Measurements from ENCODE around the gene BRD9.

BRD9 gene

DNA sequence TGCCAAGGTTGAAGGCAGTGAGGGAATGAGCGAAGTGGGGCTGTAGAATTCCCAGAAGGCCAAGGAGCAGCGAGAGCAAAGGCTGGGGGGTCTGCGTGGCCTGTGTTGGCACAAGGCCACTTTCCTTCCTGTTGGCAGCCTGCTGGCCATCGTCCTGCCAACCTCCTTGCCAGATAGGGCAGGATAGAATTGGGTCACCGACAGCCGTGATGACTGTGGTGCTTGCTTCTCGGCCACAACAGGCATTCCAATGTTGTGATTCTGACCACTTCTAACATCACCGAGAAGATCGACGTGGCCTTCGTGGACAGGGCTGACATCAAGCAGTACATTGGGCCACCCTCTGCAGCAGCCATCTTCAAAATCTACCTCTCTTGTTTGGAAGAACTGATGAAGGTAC is 19.0 kb upstream of the BRD9 start:
- Mint-ChIP-seq H3K9me3 (no peaks in the 10 kb centered on the region), H3K27ac (no peak overlapping the region), H3K36me3 (ENCODE audit: low read depth) (peaks cover 20% of the 10 kb centered on the region), H3K4me1 (no peaks in the 10 kb centered on the region), H3K4me3 (no peak overlapping the region), H3K27me3 (ENCODE audit: low read depth) (peaks cover 4% of the 10 kb centered on the region)
- TF ChIP-seq, protein P1, sequence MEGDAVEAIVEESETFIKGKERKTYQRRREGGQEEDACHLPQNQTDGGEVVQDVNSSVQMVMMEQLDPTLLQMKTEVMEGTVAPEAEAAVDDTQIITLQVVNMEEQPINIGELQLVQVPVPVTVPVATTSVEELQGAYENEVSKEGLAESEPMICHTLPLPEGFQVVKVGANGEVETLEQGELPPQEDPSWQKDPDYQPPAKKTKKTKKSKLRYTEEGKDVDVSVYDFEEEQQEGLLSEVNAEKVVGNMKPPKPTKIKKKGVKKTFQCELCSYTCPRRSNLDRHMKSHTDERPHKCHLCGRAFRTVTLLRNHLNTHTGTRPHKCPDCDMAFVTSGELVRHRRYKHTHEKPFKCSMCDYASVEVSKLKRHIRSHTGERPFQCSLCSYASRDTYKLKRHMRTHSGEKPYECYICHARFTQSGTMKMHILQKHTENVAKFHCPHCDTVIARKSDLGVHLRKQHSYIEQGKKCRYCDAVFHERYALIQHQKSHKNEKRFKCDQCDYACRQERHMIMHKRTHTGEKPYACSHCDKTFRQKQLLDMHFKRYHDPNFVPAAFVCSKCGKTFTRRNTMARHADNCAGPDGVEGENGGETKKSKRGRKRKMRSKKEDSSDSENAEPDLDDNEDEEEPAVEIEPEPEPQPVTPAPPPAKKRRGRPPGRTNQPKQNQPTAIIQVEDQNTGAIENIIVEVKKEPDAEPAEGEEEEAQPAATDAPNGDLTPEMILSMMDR (IDR thresholded peaks at IDR 0.05; ENCODE audit: unreplicated experiment in 3 of 3): no peak

DNA sequence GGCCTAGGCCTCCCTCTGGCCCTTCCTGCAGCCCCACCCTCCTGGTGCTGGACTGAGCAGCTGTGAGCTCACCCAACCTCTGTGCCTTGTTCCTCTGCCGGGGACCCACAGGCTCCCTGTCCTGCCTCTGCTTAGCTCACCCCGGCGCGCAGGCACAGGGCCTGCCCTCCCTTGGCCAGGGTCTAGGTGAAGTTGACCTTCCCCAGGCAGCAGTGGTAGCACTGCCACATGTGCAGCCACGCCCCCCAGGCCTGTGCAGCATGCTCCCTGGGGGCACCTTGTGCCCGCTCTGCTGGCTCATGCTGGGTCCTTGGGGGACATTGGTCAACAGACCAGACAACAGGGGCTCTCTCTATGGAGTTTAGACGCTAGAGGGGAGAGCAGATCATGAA is 18.2 kb upstream of the BRD9 start:
- no peak overlapping the region for H3K27ac Mint-ChIP-seq
- no peaks in the 10 kb centered on the region for H3K9me3 Mint-ChIP-seq
- H3K4me3 Mint-ChIP-seq: no peak overlapping the region
- TF ChIP-seq, protein P1 (IDR thresholded peaks at IDR 0.05; ENCODE audit: unreplicated experiment in 3 of 3): no peak
- peaks cover 4% of the 10 kb centered on the region for H3K27me3 Mint-ChIP-seq (ENCODE audit: low read depth)
- H3K4me1 Mint-ChIP-seq: no peaks in the 10 kb centered on the region
- H3K36me3 Mint-ChIP-seq (ENCODE audit: low read depth): peaks cover 23% of the 10 kb centered on the region

GRCh38 chr5:909994-910768 is 17.6 kb upstream of the BRD9 start:
- Mint-ChIP-seq H3K36me3 (ENCODE audit: low read depth) (peaks cover 23% of the 10 kb centered on the region), H3K27me3 (ENCODE audit: low read depth) (peaks cover 4% of the 10 kb centered on the region), H3K27ac (no peak overlapping the region), H3K4me1 (no peaks in the 10 kb centered on the region), H3K9me3 (no peaks in the 10 kb centered on the region), H3K4me3 (no peak overlapping the region)
- TF ChIP-seq, protein P1 (IDR thresholded peaks at IDR 0.05; ENCODE audit: unreplicated experiment in 3 of 3): no peak

- Mint-ChIP-seq H3K4me3 (no peak overlapping the region), H3K4me1 (no peaks in the 10 kb centered on the region), H3K27ac (no peak overlapping the region), H3K9me3 (no peaks in the 10 kb centered on the region), H3K27me3 (ENCODE audit: low read depth) (peaks cover 4% of the 10 kb centered on the region), H3K36me3 (ENCODE audit: low read depth) (peaks cover 21% of the 10 kb centered on the region)
- TF ChIP-seq, protein P1 (IDR thresholded peaks at IDR 0.05; ENCODE audit: unreplicated experiment in 3 of 3): no peak
Measured at GRCh38 chr5:909086-909485, 16.5 kb upstream of the BRD9 start.

GRCh38 chr5:908172-908571 is 15.6 kb upstream of the BRD9 start:
- no peak overlapping the region for H3K4me3 Mint-ChIP-seq
- H3K9me3 Mint-ChIP-seq: no peaks in the 10 kb centered on the region
- peaks cover 19% of the 10 kb centered on the region for H3K36me3 Mint-ChIP-seq (ENCODE audit: low read depth)
- no peaks in the 10 kb centered on the region for H3K4me1 Mint-ChIP-seq
- no peak overlapping the region for H3K27ac Mint-ChIP-seq
- TF ChIP-seq, protein P1 (IDR thresholded peaks at IDR 0.05; ENCODE audit: unreplicated experiment in 3 of 3): no peak
- H3K27me3 Mint-ChIP-seq (ENCODE audit: low read depth): peaks cover 4% of the 10 kb centered on the region

DNA sequence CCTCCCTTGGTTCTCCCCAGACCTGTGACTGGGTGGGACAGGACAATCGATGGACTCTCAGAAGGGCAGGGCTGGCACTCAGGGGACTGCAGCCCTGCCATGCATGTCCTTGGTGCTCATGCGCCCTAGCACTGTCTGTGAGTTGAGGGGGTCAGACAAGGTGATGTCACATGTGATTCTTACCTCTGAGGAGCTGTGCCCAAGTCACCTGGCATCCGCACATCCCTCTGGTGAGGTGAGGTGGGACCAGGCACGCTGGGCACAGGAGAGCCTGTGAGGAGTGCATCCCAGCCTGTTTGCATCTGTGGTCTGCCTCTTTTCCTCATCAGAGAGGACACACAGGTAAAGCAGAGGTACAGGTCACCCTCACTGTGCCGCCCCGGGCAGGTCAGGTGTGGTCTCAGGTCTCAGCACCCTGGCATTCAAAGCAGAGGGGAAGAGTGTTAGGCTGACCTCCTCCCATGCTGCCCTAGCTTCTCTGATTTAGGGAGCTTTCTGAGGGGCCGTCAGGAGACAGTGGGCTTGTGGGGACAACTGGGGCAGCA is 14.8 kb upstream of the BRD9 start:
- TF ChIP-seq, protein P1 (IDR thresholded peaks at IDR 0.05; ENCODE audit: unreplicated experiment in 3 of 3): no peak
- Mint-ChIP-seq H3K4me1 (no peaks in the 10 kb centered on the region), H3K27ac (no peak overlapping the region), H3K9me3 (no peaks in the 10 kb centered on the region), H3K36me3 (ENCODE audit: low read depth) (peaks cover 19% of the 10 kb centered on the region), H3K27me3 (ENCODE audit: low read depth) (no peaks in the 10 kb centered on the region), H3K4me3 (no peak overlapping the region)
